ENCODE results near the gene NCOR1.
"Not testable (repeated sequence)": the region's sequence is repeated elsewhere in the genome, so short reads cannot be mapped to it uniquely, and the experiment has no call there.

Gene NCOR1

GRCh38 chr17:16148596-16148995 is 66.7 kb downstream of the NCOR1 start:
- no peak overlapping the region for H3K4me3 Mint-ChIP-seq
- no peaks in the 10 kb centered on the region for H3K27me3 Mint-ChIP-seq
- H3K4me1 Mint-ChIP-seq (ENCODE audit: low read depth), result peaks cover 1% of the 10 kb centered on the region
- H3K27ac Mint-ChIP-seq, result no peak overlapping the region
- H3K9me3 Mint-ChIP-seq, result peaks cover 3% of the 10 kb centered on the region
- DNase-seq, result no peak
- peaks cover 88% of the 10 kb centered on the region for H3K36me3 Mint-ChIP-seq (ENCODE audit: low read depth)

- H3K36me3 Mint-ChIP-seq (ENCODE audit: low read depth), result peaks cover 89% of the 10 kb centered on the region
- not testable (repeated sequence) for H3K27me3 Mint-ChIP-seq; H3K4me1 Mint-ChIP-seq (ENCODE audit: low read depth); DNase-seq; H3K4me3 Mint-ChIP-seq; H3K27ac Mint-ChIP-seq; H3K9me3 Mint-ChIP-seq
Measured at GRCh38 chr17:16145319-16145890, 69.9 kb downstream of the NCOR1 start.

GRCh38 chr17:16141685-16142084 is 73.6 kb downstream of the NCOR1 start:
- H3K4me3 Mint-ChIP-seq, result no peak overlapping the region
- H3K36me3 Mint-ChIP-seq (ENCODE audit: low read depth), result peaks cover 86% of the 10 kb centered on the region
- no peak overlapping the region for H3K27ac Mint-ChIP-seq

GRCh38 chr17:16140854-16141253 is 74.5 kb downstream of the NCOR1 start:
- peaks cover 83% of the 10 kb centered on the region for H3K36me3 Mint-ChIP-seq (ENCODE audit: low read depth)
- H3K27me3 Mint-ChIP-seq, result no peaks in the 10 kb centered on the region
- H3K27ac Mint-ChIP-seq, result no peak overlapping the region
- no peaks in the 10 kb centered on the region for H3K9me3 Mint-ChIP-seq
- no peaks in the 10 kb centered on the region for H3K4me1 Mint-ChIP-seq (ENCODE audit: low read depth)
- DNase-seq, result no peak
- no peak overlapping the region for H3K4me3 Mint-ChIP-seq

More at GRCh38 chr17:16141685-16142084, 73.6 kb downstream of the NCOR1 start:
- no peaks in the 10 kb centered on the region for H3K9me3 Mint-ChIP-seq
- no peak for DNase-seq
- no peaks in the 10 kb centered on the region for H3K4me1 Mint-ChIP-seq (ENCODE audit: low read depth)
- H3K27me3 Mint-ChIP-seq, result no peaks in the 10 kb centered on the region

DNA sequence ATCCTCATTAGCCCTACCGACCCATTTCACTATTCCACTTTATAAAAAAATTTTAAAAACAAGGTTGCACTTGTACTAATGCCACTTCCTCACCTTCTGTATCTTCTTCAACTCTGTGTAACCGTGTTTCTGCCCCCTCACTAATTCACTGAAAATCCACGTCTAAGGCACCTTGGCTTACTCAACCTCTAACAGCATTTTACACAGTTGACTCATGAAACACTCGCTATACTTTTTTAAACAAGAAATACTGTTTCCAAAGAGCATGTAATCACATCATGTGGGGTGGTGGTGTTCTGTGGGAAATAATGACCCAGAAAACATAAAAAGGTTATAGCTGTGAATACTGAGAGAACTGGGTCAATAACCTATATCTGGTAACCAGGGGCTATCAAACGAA is 79.9 kb downstream of the NCOR1 start:
- Mint-ChIP-seq H3K27ac (no peak overlapping the region), H3K4me1 (ENCODE audit: low read depth) (no peaks in the 10 kb centered on the region), H3K27me3 (no peaks in the 10 kb centered on the region), H3K4me3 (no peak overlapping the region), H3K9me3 (no peaks in the 10 kb centered on the region), H3K36me3 (ENCODE audit: low read depth) (peaks cover 79% of the 10 kb centered on the region)
- DNase-seq, result no peak

DNA sequence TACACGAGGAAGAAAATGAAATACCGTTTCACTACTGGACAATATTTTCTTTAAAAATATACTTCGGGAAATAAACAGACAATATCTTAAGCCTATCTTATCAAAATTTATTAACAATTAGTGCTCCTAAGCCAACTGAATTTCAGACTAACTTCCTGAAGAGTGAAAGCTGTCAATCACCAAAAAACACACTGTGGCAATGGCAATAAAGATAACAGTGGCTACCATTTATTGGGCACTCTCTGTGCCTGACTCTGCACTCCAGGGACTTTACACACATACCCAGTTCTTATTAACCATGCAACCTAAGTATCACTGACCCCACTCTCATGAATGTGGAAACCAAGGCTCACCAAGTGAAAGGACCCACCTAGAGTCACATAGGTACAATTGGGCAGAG is 83.7 kb downstream of the NCOR1 start:
- Mint-ChIP-seq H3K36me3 (ENCODE audit: low read depth) (peaks cover 73% of the 10 kb centered on the region), H3K27ac (no peak overlapping the region), H3K4me1 (ENCODE audit: low read depth) (no peaks in the 10 kb centered on the region), H3K4me3 (no peak overlapping the region), H3K9me3 (no peaks in the 10 kb centered on the region), H3K27me3 (no peaks in the 10 kb centered on the region)
- no peak for DNase-seq

DNA sequence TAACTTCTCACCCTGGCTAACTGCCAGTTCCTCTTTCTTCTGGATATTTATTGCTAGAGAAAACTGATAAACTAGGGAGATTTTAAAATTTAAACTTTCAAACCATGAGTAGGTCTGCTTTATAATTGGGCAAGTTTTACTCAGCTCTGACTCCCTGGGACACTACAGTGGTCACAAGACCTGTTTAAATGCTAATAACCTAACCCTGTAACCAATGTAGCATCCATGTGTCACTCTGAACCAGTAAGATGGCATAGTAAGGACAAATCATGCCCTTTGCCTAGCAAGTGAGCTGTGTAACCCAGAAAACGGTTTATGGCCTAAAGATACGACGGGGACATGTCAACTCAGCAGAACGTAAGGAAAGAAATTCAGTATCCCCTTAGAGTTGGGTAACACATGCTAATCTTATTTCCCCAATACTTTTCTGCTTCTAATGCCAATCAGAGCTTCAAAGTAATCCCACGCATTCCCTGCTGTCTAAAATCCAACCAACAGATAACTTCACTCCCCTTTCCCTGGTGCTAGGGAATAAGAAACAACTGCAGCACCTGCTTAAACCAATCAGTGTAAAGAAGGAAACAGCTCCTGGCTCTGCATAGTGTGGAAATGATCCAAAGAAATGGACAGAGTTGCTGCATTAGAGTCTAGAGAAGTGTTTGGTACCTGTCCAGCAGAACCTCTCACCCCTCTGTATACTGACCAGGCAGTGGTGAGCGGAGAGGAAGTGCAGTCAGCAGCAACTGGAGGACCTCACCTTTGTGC is 85.7 kb downstream of the NCOR1 start:
- Mint-ChIP-seq H3K27me3 (no peaks in the 10 kb centered on the region), H3K27ac (peak overlapping the region; percentile 6), H3K36me3 (ENCODE audit: low read depth) (peaks cover 77% of the 10 kb centered on the region), H3K4me1 (ENCODE audit: low read depth) (no peaks in the 10 kb centered on the region), H3K4me3 (no peak overlapping the region), H3K9me3 (no peaks in the 10 kb centered on the region)
- DNase-seq, result no peak

- Mint-ChIP-seq H3K4me3 (no peak overlapping the region), H3K36me3 (ENCODE audit: low read depth) (peaks cover 80% of the 10 kb centered on the region), H3K4me1 (ENCODE audit: low read depth) (no peaks in the 10 kb centered on the region), H3K27me3 (no peaks in the 10 kb centered on the region), H3K27ac (peak overlapping the region; percentile 1), H3K9me3 (no peaks in the 10 kb centered on the region)
- no peak for DNase-seq
Measured at GRCh38 chr17:16123531-16123930, 91.8 kb downstream of the NCOR1 start.

- Mint-ChIP-seq H3K4me1 (ENCODE audit: low read depth) (no peaks in the 10 kb centered on the region), H3K36me3 (ENCODE audit: low read depth) (peaks cover 79% of the 10 kb centered on the region), H3K27me3 (no peaks in the 10 kb centered on the region), H3K27ac (peak overlapping the region; percentile 1), H3K9me3 (no peaks in the 10 kb centered on the region), H3K4me3 (no peak overlapping the region)
- no peak for DNase-seq
Measured at GRCh38 chr17:16122697-16123434, 92.5 kb downstream of the NCOR1 start.

DNA sequence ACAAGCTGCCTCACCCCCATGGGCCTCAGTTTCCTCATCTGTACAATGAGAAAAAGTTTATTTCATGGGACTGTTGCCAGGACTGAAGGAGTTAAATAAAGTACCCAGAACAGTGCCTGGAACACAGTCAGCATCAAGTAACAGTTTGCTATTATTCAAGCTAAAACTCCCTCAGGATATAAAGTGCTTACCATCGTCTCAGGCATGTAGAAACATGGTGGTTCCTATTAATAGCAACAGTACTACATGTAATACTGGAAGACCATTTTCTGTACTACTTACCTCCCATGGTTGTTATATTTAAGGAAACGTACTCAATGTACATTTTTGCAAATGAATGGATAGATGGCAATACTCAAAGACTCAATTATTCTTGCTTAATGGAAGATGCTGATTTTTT is 93.4 kb downstream of the NCOR1 start:
- H3K27ac Mint-ChIP-seq, result no peak overlapping the region
- H3K4me1 Mint-ChIP-seq (ENCODE audit: low read depth), result no peaks in the 10 kb centered on the region
- H3K4me3 Mint-ChIP-seq, result no peak overlapping the region
- peaks cover 2% of the 10 kb centered on the region for H3K9me3 Mint-ChIP-seq
- H3K27me3 Mint-ChIP-seq, result no peaks in the 10 kb centered on the region
- peaks cover 86% of the 10 kb centered on the region for H3K36me3 Mint-ChIP-seq (ENCODE audit: low read depth)
- DNase-seq, result no peak

DNA sequence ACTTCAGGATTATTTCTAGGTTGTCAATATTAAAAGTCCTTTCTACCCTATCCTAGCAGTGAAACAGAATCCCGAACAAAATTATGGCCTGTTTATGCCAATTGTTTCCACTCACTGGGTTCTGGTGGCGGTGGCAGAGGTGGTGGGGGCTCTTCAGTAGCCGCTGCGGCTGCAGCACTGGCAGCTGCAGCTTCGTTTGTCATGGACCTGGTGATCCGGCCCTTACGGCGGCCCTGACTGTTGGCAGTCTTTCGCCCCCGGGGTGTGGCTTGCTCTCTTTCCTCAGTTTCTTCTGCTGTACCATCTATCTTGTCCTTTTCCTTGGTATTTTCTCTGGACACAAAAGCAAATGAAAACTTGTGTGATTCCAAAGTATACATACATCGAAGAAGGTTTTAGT is 94.4 kb downstream of the NCOR1 start:
- no peak overlapping the region for H3K4me3 Mint-ChIP-seq
- H3K27me3 Mint-ChIP-seq, result no peaks in the 10 kb centered on the region
- H3K36me3 Mint-ChIP-seq (ENCODE audit: low read depth), result peaks cover 90% of the 10 kb centered on the region
- DNase-seq, result no peak
- no peak overlapping the region for H3K27ac Mint-ChIP-seq
- no peaks in the 10 kb centered on the region for H3K4me1 Mint-ChIP-seq (ENCODE audit: low read depth)
- peaks cover 8% of the 10 kb centered on the region for H3K9me3 Mint-ChIP-seq

- Mint-ChIP-seq H3K4me3 (no peak overlapping the region), H3K27me3 (no peaks in the 10 kb centered on the region), H3K4me1 (ENCODE audit: low read depth) (no peaks in the 10 kb centered on the region), H3K9me3 (peaks cover 18% of the 10 kb centered on the region), H3K27ac (no peak overlapping the region), H3K36me3 (ENCODE audit: low read depth) (peaks cover 94% of the 10 kb centered on the region)
- no peak for DNase-seq
Measured at GRCh38 chr17:16117149-16117548, 98.2 kb downstream of the NCOR1 start.

DNA sequence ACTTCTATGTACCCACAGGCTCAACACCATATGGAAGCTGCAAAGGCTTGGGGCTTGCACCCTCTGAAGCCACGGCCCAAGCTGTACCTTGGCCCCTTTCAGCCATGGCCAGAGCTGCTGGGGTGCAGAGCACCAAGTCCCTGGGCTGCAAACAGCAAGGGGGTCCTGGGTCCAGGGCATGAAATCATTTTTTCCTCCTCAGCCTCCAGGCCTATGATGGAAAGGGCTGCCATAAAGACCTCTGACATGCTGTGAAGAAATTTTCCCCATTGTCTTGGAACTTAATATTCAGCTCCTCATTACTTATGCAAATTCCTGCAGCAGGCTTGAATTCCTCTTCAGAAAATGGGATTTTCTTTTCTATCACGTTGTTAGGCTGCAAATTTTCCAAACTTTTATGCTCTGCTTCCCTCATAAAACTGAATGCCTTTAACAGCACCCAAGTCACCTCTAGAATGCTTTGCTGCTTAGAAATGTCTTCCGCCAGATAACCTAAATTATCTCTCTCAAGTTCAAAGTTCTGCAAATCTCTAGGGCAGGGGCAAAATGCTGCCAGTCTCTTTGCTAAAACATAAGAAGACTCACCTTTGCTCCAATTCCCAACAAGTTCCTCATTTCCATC is 100.1 kb downstream of the NCOR1 start:
- H3K4me3 Mint-ChIP-seq, H3K27me3 Mint-ChIP-seq, H3K27ac Mint-ChIP-seq: not testable (repeated sequence)

GRCh38 chr17:16108871-16109270 is 106.5 kb downstream of the NCOR1 start:
- Mint-ChIP-seq H3K9me3 (no peaks in the 10 kb centered on the region), H3K4me3 (no peak overlapping the region), H3K27me3 (no peaks in the 10 kb centered on the region), H3K36me3 (ENCODE audit: low read depth) (peaks cover 74% of the 10 kb centered on the region), H3K27ac (no peak overlapping the region), H3K4me1 (ENCODE audit: low read depth) (peaks cover 3% of the 10 kb centered on the region)
- no peak for DNase-seq

More for the DNA sequence above, 100.1 kb downstream of the NCOR1 start:
- Mint-ChIP-seq H3K36me3 (ENCODE audit: low read depth) (peaks cover 89% of the 10 kb centered on the region), H3K9me3 (peaks cover 18% of the 10 kb centered on the region)
- not testable (repeated sequence) for H3K4me1 Mint-ChIP-seq (ENCODE audit: low read depth); DNase-seq

Data from activated T-cell treated with anti-CD3 and anti-CD28 coated beads, Interleukin-2, amount 50 U/mL, for 24 hours (primary cell).